Inferior parietal cortex (tissue), 1 donor: ENCODE results near the gene PEX16.

Source experiments
- DNase-seq: peaks from one replicate; pipeline ENCODE4 v3.0.0-alpha.2; 2016; ENCODE audit errors: extremely low spot score

Gene PEX16

GRCh38 chr11:45877221-45877620 lies 40.5 kb downstream of the PEX16 start:
- no peak for DNase-seq

GRCh38 chr11:45876401-45876800 lies 41.3 kb downstream of the PEX16 start:
- no peak for DNase-seq

- DNase-seq, result peak; percentile 74
Observed at GRCh38 chr11:45872651-45873356, 44.9 kb downstream of the PEX16 start.

GRCh38 chr11:45871638-45872037 lies 46.0 kb downstream of the PEX16 start:
- no peak for DNase-seq

- DNase-seq, result no peak
Observed at GRCh38 chr11:45870706-45871105, 47.0 kb downstream of the PEX16 start.

GRCh38 chr11:45869551-45869950 lies 48.1 kb downstream of the PEX16 start:
- no peak for DNase-seq

- no peak for DNase-seq
Observed at GRCh38 chr11:45864041-45864440, 53.6 kb downstream of the PEX16 start.

- no peak for DNase-seq
Observed at GRCh38 chr11:45860764-45861510, 56.7 kb downstream of the PEX16 start.

- no peak for DNase-seq
Observed at GRCh38 chr11:45860348-45860747, 57.3 kb downstream of the PEX16 start.
